Peyer's patch (tissue), 4 donors: ENCODE measurements around the gene IMPG1.

ENCODE experiments used
- POLR2A ChIP-seq, 2 donors: fragments of 450-650 bp; IDR thresholded peaks; one replicate each; pipeline ENCODE4 v1.5.1; 2017; ENCODE audit warnings: antibody characterized with exemption in 2 of 2, mild to moderate bottlenecking in 2 of 2, moderate library complexity in 2 of 2
- TF ChIP-seq, protein P1 (sequence below), 6 experiments: fragments of 450-650 bp in 4 of 6; fragments of 200-600 bp in 2 of 6; sonication (generic) in 1 of 6; IDR thresholded peaks; one replicate each; pipeline ENCODE4 v1.5.1; 2017 to 2019; ENCODE audit warnings: antibody characterized with exemption in 6 of 6, mild to moderate bottlenecking in 3 of 6, moderate library complexity in 1 of 6

- TF ChIP-seq, protein P1, sequence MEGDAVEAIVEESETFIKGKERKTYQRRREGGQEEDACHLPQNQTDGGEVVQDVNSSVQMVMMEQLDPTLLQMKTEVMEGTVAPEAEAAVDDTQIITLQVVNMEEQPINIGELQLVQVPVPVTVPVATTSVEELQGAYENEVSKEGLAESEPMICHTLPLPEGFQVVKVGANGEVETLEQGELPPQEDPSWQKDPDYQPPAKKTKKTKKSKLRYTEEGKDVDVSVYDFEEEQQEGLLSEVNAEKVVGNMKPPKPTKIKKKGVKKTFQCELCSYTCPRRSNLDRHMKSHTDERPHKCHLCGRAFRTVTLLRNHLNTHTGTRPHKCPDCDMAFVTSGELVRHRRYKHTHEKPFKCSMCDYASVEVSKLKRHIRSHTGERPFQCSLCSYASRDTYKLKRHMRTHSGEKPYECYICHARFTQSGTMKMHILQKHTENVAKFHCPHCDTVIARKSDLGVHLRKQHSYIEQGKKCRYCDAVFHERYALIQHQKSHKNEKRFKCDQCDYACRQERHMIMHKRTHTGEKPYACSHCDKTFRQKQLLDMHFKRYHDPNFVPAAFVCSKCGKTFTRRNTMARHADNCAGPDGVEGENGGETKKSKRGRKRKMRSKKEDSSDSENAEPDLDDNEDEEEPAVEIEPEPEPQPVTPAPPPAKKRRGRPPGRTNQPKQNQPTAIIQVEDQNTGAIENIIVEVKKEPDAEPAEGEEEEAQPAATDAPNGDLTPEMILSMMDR (IDR thresholded peaks at IDR 0.05), result no peak
- TF ChIP-seq POLR2A (IDR thresholded peaks at IDR 0.05), result no peak
Measured at GRCh38 chr6:75933387-75933975, 139.0 kb downstream of the IMPG1 start.
